K562 (cell line): Measurements from ENCODE around the gene MAN2B1. TPM values are rescaled to one million over a fixed set of nuclear protein-coding genes. Genes with fewer than 3 reads are reported as not detected.

Experiments
- CREBBP ChIP-seq: IDR thresholded peaks from one replicate; pipeline ENCODE4 v1.6.1; 2012; ENCODE audit warnings: low read depth, mild to moderate bottlenecking, control low read depth, inconsistent platforms, low read length
- GABPB1 ChIP-seq: sonication (generic); formaldehyde crosslinking; IDR thresholded peaks from 2 replicates; pipeline ENCODE4 v1.8.0; 2022; ENCODE audit warnings: mild to moderate bottlenecking, missing genetic modification reagents
- KDM5B ChIP-seq: fragments of 200-600 bp; sonication (generic); IDR thresholded peaks from 2 replicates; pipeline ENCODE4 v1.6.1; 2012; ENCODE audit warnings: low read depth, mild to moderate bottlenecking, moderate library complexity, low read length, control low read depth, inconsistent platforms; ENCODE audit not compliant: insufficient replicate concordance
- MAFK ChIP-seq: IDR thresholded peaks from 2 replicates; pipeline ENCODE4 v1.6.1; 2011; ENCODE audit warnings: low read length, improper control_type of control experiment
- MED1 ChIP-seq: sonication (generic); formaldehyde crosslinking; IDR thresholded peaks from 2 replicates; pipeline ENCODE4 v1.8.1; 2023; ENCODE audit warnings: missing genetic modification reagents, borderline replicate concordance
- NKRF ChIP-seq: fragments of 450-650 bp; IDR thresholded peaks from 2 replicates; pipeline ENCODE4 v1.6.1; 2016; ENCODE audit warnings: borderline replicate concordance
- NR1H2 ChIP-seq: sonication (generic); formaldehyde crosslinking; IDR thresholded peaks from 2 replicates; pipeline ENCODE4 v1.4.0; 2020; ENCODE audit warnings: mild to moderate bottlenecking, missing genetic modification reagents
- PBX2 ChIP-seq, 2 experiments: IDR thresholded peaks in 1 of 2; conservative IDR thresholded peaks in 1 of 2; 2 replicates each; pipeline ENCODE4 v1.6.1; 2016; ENCODE audit warnings: low read depth in 2 of 2, mild to moderate bottlenecking in 1 of 2, missing compliant biosample characterization in 1 of 2, missing genetic modification characterization in 1 of 2, moderate library complexity in 1 of 2
- PHTF2 ChIP-seq: fragments of 250-450 bp; sonication (Bioruptor Pico); IDR thresholded peaks from 2 replicates; pipeline ENCODE4 v1.5.0; 2021; ENCODE audit warnings: mild to moderate bottlenecking
- POLR2A ChIP-seq: fragments of 450-650 bp; conservative IDR thresholded peaks from 2 replicates; pipeline ENCODE4 v1.6.1; 2016
- POLR2AphosphoS5 ChIP-seq: IDR thresholded peaks from 2 replicates; pipeline ENCODE4 v1.6.1; 2011; ENCODE audit warnings: mild to moderate bottlenecking, low read depth, low read length, moderate library complexity; ENCODE audit not compliant: control insufficient read depth, insufficient read depth
- PRDM10 ChIP-seq: fragments of 450-650 bp; IDR thresholded peaks from 2 replicates; pipeline ENCODE4 v1.6.1; 2018; ENCODE audit not compliant: partially characterized antibody
- ZNF184 ChIP-seq: sonication (generic); formaldehyde crosslinking; IDR thresholded peaks from 2 replicates; pipeline ENCODE4 v1.5.0; 2020; ENCODE audit warnings: missing genetic modification reagents
- ZNF511 ChIP-seq: sonication (generic); formaldehyde crosslinking; IDR thresholded peaks from 2 replicates; pipeline ENCODE4 v1.8.0; 2022; ENCODE audit warnings: mild to moderate bottlenecking, missing genetic modification reagents
- ZNF512 ChIP-seq: IDR thresholded peaks from 2 replicates; pipeline ENCODE4 v1.6.1; 2016; ENCODE audit warnings: missing genetic modification characterization, missing compliant biosample characterization
- ZNF589 ChIP-seq: fragments of 200-800 bp; sonication (Bioruptor generic); IDR thresholded peaks from 2 replicates; pipeline ENCODE4 v1.6.1; 2016; ENCODE audit warnings: low read depth, missing genetic modification characterization, missing compliant biosample characterization
- polyA plus RNA-seq, 8 experiments: library from polyadenylated mRNA; depleted of rRNA in 4 of 8; stranded (reverse) in 5 of 8; unstranded in 3 of 8; fragments of >200 nt; fragmentation: Nextera tagmentation in 2 of 8; fragmentation: Illumina TruSeq in 1 of 8; extraction: Ambion mirVana in 2 of 8; extraction: Trizol in 1 of 8; gene quantifications; 2 replicates each; pipeline versions ENCODE4 v1.2.1 to v1.2.3, GENCODE V29; 2011 to 2014; ENCODE audit warnings: inconsistent platforms in 1 of 8, missing spikeins in 1 of 8
- total RNA-seq, 7 experiments: library from RNA; depleted of rRNA in 6 of 7; stranded (reverse); fragments of >200 nt in 6 of 7; fragmentation: Illumina TruSeq in 2 of 7; extraction: Trizol in 2 of 7; gene quantifications; 2 replicates each; pipeline versions ENCODE4 v1.2.1 to v1.2.3, GENCODE V29; 2011 to 2021; ENCODE audit warnings: low replicate concordance in 1 of 7

The MAN2B1 gene
- total and polyA plus RNA-seq, 9 of the 15 experiments (the other 6 are each of a cell fraction or from before 2014, with no cell fraction given), result 0.59 to 33.8 (median 11.4) TPM

- TF ChIP-seq PRDM10 (peak; percentile 73), GABPB1 (CRISPR knock-in tag) (no peak), ZNF511 (CRISPR knock-in tag) (no peak), ZNF589 (CRISPR knock-in tag) (no peak), PBX2 (CRISPR knock-in tag; IDR thresholded peaks at IDR 0.05; ENCODE audit: low read depth) (no peak), PBX2 (tag; conservative IDR thresholded peaks at IDR 0.05; ENCODE audit: low read depth) (no peak), MAFK (no peak), MED1 (no peak), PHTF2 (CRISPR knock-in tag) (no peak), POLR2AphosphoS5 (peak; percentile 41; the same call in 1 of the 2 replicates), NKRF (no peak), POLR2A (peak; percentile 40; the same call in 1 of the 2 replicates), NR1H2 (CRISPR knock-in tag) (no peak), ZNF512 (no peak), KDM5B (peak; percentile 12), ZNF184 (CRISPR knock-in tag) (no peak), CREBBP (no peak)
These were observed 3.8 kb upstream of the MAN2B1 start (continued) for GRCh38 chr19:12670159-12670928.
